ENCODE data around the gene ANKRD62.

The ANKRD62 gene

GRCh38 chr18:12165038-12165768, 71.6 kb downstream of the ANKRD62 start (continued):
- no peak for TF ChIP-seq ZNF624 (tag by site-specific recombination; IDR thresholded peaks at IDR 0.05)
- no peak for TF ChIP-seq ZNF658 (tag by site-specific recombination; IDR thresholded peaks at IDR 0.05)
- no peak for TF ChIP-seq KLF10 (tag by site-specific recombination; IDR thresholded peaks at IDR 0.05)
- TF ChIP-seq ZNF169 (tag by site-specific recombination; IDR thresholded peaks at IDR 0.05): no peak
- no peak for TF ChIP-seq ZNF549 (tag by site-specific recombination; IDR thresholded peaks at IDR 0.05)
- 0 out of 2 replicates have a peak, but pooled peaks have one; percentile 7 for TF ChIP-seq ZNF19 (tag by site-specific recombination; IDR thresholded peaks at IDR 0.05; ENCODE audit: low read depth)
- TF ChIP-seq, protein P1, sequence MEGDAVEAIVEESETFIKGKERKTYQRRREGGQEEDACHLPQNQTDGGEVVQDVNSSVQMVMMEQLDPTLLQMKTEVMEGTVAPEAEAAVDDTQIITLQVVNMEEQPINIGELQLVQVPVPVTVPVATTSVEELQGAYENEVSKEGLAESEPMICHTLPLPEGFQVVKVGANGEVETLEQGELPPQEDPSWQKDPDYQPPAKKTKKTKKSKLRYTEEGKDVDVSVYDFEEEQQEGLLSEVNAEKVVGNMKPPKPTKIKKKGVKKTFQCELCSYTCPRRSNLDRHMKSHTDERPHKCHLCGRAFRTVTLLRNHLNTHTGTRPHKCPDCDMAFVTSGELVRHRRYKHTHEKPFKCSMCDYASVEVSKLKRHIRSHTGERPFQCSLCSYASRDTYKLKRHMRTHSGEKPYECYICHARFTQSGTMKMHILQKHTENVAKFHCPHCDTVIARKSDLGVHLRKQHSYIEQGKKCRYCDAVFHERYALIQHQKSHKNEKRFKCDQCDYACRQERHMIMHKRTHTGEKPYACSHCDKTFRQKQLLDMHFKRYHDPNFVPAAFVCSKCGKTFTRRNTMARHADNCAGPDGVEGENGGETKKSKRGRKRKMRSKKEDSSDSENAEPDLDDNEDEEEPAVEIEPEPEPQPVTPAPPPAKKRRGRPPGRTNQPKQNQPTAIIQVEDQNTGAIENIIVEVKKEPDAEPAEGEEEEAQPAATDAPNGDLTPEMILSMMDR (tag by site-specific recombination; IDR thresholded peaks at IDR 0.05): no peak
- peak; percentile 94 for TF ChIP-seq FEZF1 (tag by site-specific recombination; IDR thresholded peaks at IDR 0.05)
- TF ChIP-seq ZNF777 (tag by site-specific recombination; IDR thresholded peaks at IDR 0.05; ENCODE audit: borderline replicate concordance): no peak
- TF ChIP-seq TRIM28 (IDR thresholded peaks at IDR 0.05; ENCODE audit: borderline replicate concordance, low read length): peak; percentile 80
- TF ChIP-seq ZNF214 (tag by site-specific recombination; IDR thresholded peaks at IDR 0.05; ENCODE audit: borderline replicate concordance): no peak
- TF ChIP-seq ZIC2 (tag by site-specific recombination; IDR thresholded peaks at IDR 0.05): no peak
- no peak for TF ChIP-seq ZNF701 (tag by site-specific recombination; IDR thresholded peaks at IDR 0.05)
- no peak for TF ChIP-seq ZNF792 (tag by site-specific recombination; IDR thresholded peaks at IDR 0.05)
- TF ChIP-seq, protein P2, sequence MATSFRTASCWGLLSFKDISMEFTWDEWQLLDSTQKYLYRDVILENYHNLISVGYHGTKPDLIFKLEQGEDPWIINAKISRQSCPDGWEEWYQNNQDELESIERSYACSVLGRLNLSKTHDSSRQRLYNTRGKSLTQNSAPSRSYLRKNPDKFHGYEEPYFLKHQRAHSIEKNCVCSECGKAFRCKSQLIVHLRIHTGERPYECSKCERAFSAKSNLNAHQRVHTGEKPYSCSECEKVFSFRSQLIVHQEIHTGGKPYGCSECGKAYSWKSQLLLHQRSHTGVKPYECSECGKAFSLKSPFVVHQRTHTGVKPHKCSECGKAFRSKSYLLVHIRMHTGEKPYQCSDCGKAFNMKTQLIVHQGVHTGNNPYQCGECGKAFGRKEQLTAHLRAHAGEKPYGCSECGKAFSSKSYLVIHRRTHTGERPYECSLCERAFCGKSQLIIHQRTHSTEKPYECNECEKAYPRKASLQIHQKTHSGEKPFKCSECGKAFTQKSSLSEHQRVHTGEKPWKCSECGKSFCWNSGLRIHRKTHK (tag by site-specific recombination; IDR thresholded peaks at IDR 0.05): no peak
- TF ChIP-seq GFI1B (tag by site-specific recombination; IDR thresholded peaks at IDR 0.05): no peak
- TF ChIP-seq ZNF776 (tag by site-specific recombination; IDR thresholded peaks at IDR 0.05; ENCODE audit: borderline replicate concordance): no peak
- TF ChIP-seq ZBTB8A (tag by site-specific recombination; IDR thresholded peaks at IDR 0.05): no peak
- no peak for TF ChIP-seq ZSCAN5A (tag by site-specific recombination; IDR thresholded peaks at IDR 0.05)
- TF ChIP-seq ZNF416 (tag by site-specific recombination; IDR thresholded peaks at IDR 0.05): no peak
- TF ChIP-seq KLF8 (tag by site-specific recombination; IDR thresholded peaks at IDR 0.05): no peak; the same call in 1 of the 2 replicates
- no peak for TF ChIP-seq ZNF544 (tag by site-specific recombination; IDR thresholded peaks at IDR 0.05)
- TF ChIP-seq ZBTB20 (tag by site-specific recombination; IDR thresholded peaks at IDR 0.05): no peak
- TF ChIP-seq ZNF677 (tag by site-specific recombination; IDR thresholded peaks at IDR 0.05): no peak
- TF ChIP-seq ZNF785 (tag by site-specific recombination; IDR thresholded peaks at IDR 0.05): no peak
- TF ChIP-seq ZNF433 (tag by site-specific recombination; IDR thresholded peaks at IDR 0.05; ENCODE audit: low read depth): no peak
- peak; percentile 55; the same call in 1 of the 2 replicates for TF ChIP-seq ZXDB (tag by site-specific recombination; IDR thresholded peaks at IDR 0.05)
- TF ChIP-seq, protein P3, sequence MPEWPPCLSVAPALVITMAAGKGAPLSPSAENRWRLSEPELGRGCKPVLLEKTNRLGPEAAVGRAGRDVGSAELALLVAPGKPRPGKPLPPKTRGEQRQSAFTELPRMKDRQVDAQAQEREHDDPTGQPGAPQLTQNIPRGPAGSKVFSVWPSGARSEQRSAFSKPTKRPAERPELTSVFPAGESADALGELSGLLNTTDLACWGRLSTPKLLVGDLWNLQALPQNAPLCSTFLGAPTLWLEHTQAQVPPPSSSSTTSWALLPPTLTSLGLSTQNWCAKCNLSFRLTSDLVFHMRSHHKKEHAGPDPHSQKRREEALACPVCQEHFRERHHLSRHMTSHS (tag by site-specific recombination; IDR thresholded peaks at IDR 0.05): peak; percentile 75
- peak; percentile 70; the same call in 1 of the 2 replicates for TF ChIP-seq ZNF18 (tag by site-specific recombination; IDR thresholded peaks at IDR 0.05)
- no peak for TF ChIP-seq ZNF133 (tag by site-specific recombination; IDR thresholded peaks at IDR 0.05)
- no peak for TF ChIP-seq ZNF114 (tag by site-specific recombination; IDR thresholded peaks at IDR 0.05)
- TF ChIP-seq, protein P4, sequence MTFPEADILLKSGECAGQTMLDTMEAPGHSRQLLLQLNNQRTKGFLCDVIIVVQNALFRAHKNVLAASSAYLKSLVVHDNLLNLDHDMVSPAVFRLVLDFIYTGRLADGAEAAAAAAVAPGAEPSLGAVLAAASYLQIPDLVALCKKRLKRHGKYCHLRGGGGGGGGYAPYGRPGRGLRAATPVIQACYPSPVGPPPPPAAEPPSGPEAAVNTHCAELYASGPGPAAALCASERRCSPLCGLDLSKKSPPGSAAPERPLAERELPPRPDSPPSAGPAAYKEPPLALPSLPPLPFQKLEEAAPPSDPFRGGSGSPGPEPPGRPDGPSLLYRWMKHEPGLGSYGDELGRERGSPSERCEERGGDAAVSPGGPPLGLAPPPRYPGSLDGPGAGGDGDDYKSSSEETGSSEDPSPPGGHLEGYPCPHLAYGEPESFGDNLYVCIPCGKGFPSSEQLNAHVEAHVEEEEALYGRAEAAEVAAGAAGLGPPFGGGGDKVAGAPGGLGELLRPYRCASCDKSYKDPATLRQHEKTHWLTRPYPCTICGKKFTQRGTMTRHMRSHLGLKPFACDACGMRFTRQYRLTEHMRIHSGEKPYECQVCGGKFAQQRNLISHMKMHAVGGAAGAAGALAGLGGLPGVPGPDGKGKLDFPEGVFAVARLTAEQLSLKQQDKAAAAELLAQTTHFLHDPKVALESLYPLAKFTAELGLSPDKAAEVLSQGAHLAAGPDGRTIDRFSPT (tag by site-specific recombination; IDR thresholded peaks at IDR 0.05): peak; percentile 82

Measured in HEK293 (cell line).